ENCODE data around the gene ZFP36L2.

- TF ChIP-seq CTCF (IDR thresholded peaks at IDR 0.05; ENCODE audit: low read depth, low read length) (no peak), EZH2phosphoT487 (IDR thresholded peaks at IDR 0.05; ENCODE audit: low read depth) (no peak)
Measured at GRCh38 chr2:43198263-43198662, 28.1 kb downstream of the ZFP36L2 start.

All from OCI-LY3 (cell line).